IPS-18c (cell line): ENCODE results near the gene VCX2.
"Not testable (repeated sequence)": the region's sequence is repeated elsewhere in the genome, so short reads cannot be mapped to it uniquely, and the experiment has no call there.

ENCODE experiments used
- H3K4me3 ChIP-seq: 2 replicates; pipeline ENCODE4 v1.7.0; 2013; ENCODE audit warnings: low read depth, mild to moderate bottlenecking, low read length, moderate library complexity; ENCODE audit not compliant: insufficient read depth
- H3K9me3 ChIP-seq: one replicate; pipeline ENCODE4 v1.6.1; 2013; ENCODE audit warnings: mild to moderate bottlenecking, low read length, moderate library complexity; ENCODE audit not compliant: control insufficient read depth, insufficient read depth

VCX2 gene

DNA sequence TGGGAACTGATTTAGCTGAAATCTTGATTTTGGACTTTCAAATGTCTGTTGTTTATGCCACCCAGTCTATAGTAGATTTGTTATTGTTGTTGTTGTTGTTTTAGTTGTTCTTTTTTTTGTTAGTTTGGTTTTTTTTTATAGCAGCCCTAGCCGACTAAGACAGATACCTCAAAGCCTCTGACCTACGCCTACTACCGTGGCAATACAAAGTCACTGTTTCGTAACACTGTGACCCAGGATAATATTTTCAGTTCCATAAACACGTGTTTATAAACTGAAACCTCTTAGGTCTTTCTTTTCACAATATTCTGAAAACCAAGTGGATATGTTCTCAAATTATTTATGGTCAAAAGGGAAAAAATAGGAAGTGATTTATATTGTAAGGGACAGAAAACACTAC is 32.8 kb downstream of the VCX2 start:
- Histone ChIP-seq H3K4me3 (no peak overlapping the region), H3K9me3 (peaks cover 5% of the 10 kb centered on the region)

GRCh38 chrX:8126648-8127047 is 44.4 kb downstream of the VCX2 start:
- Histone ChIP-seq H3K9me3 (peaks cover 3% of the 10 kb centered on the region), H3K4me3 (no peak overlapping the region)

GRCh38 chrX:8126092-8126491 is 45.0 kb downstream of the VCX2 start:
- H3K9me3 ChIP-seq: peaks cover 3% of the 10 kb centered on the region
- H3K4me3 ChIP-seq: no peak overlapping the region

- Histone ChIP-seq H3K4me3 (no peak overlapping the region), H3K9me3 (peaks cover 3% of the 10 kb centered on the region)
Observed at GRCh38 chrX:8125566-8125965, 45.5 kb downstream of the VCX2 start.

- Histone ChIP-seq H3K4me3 (no peak overlapping the region), H3K9me3 (peaks cover 7% of the 10 kb centered on the region)
Observed at GRCh38 chrX:8122538-8122937, 48.5 kb downstream of the VCX2 start.

DNA sequence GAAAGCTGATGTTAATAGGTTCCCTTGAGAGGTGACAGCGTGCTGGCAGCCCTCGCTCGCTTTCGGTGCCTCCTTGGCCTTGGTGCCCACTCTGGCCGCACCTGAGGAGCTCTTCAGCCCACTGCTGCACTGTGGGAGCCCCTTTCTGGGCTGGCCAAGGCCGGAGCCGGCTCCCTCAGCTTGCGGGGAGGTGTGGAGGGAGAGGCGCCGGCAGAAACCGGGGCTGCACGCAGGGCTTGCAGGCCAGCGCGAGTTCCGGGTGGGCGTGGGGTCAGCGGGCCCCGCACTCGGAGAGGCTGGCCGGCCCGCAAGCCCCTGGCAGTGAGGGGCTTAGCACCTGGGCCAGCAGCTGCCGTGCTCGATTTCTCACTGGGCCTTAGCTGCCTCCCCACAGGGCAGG is 49.7 kb downstream of the VCX2 start:
- not testable (repeated sequence) for H3K9me3 ChIP-seq, H3K4me3 ChIP-seq
